ENCODE measurements around the gene MAPK8.

The MAPK8 gene

GRCh38 chr10:48466611-48467240, 160.2 kb downstream of the MAPK8 start:
- H3K4me1 Mint-ChIP-seq (ENCODE audit: low read depth) = no peaks in the 10 kb centered on the region

GRCh38 chr10:48467669-48468068, 161.2 kb downstream of the MAPK8 start:
- H3K4me3 Mint-ChIP-seq = no peak overlapping the region
- H3K27ac Mint-ChIP-seq = no peak overlapping the region
- no peaks in the 10 kb centered on the region for H3K4me1 Mint-ChIP-seq (ENCODE audit: low read depth)
- no peaks in the 10 kb centered on the region for H3K27me3 Mint-ChIP-seq
- no peaks in the 10 kb centered on the region for H3K36me3 Mint-ChIP-seq (ENCODE audit: low read depth)
- H3K9me3 Mint-ChIP-seq = no peaks in the 10 kb centered on the region

More at GRCh38 chr10:48466611-48467240, 160.2 kb downstream of the MAPK8 start:
- Mint-ChIP-seq H3K4me3 (no peak overlapping the region), H3K27ac (no peak overlapping the region), H3K27me3 (no peaks in the 10 kb centered on the region), H3K36me3 (ENCODE audit: low read depth) (no peaks in the 10 kb centered on the region), H3K9me3 (no peaks in the 10 kb centered on the region)

GRCh38 chr10:48468130-48468790, 161.8 kb downstream of the MAPK8 start:
- no peak overlapping the region for H3K4me3 Mint-ChIP-seq
- no peaks in the 10 kb centered on the region for H3K36me3 Mint-ChIP-seq (ENCODE audit: low read depth)
- no peaks in the 10 kb centered on the region for H3K27me3 Mint-ChIP-seq
- no peak overlapping the region for H3K27ac Mint-ChIP-seq
- H3K9me3 Mint-ChIP-seq = no peaks in the 10 kb centered on the region
- no peaks in the 10 kb centered on the region for H3K4me1 Mint-ChIP-seq (ENCODE audit: low read depth)

GRCh38 chr10:48468866-48469511, 162.5 kb downstream of the MAPK8 start:
- Mint-ChIP-seq H3K4me3 (no peak overlapping the region), H3K9me3 (no peaks in the 10 kb centered on the region), H3K27me3 (no peaks in the 10 kb centered on the region), H3K27ac (no peak overlapping the region), H3K36me3 (ENCODE audit: low read depth) (no peaks in the 10 kb centered on the region), H3K4me1 (ENCODE audit: low read depth) (no peaks in the 10 kb centered on the region)

GRCh38 chr10:48469516-48470020, 163.1 kb downstream of the MAPK8 start:
- Mint-ChIP-seq H3K27me3 (no peaks in the 10 kb centered on the region), H3K9me3 (no peaks in the 10 kb centered on the region), H3K4me1 (ENCODE audit: low read depth) (no peaks in the 10 kb centered on the region), H3K36me3 (ENCODE audit: low read depth) (no peaks in the 10 kb centered on the region), H3K4me3 (no peak overlapping the region), H3K27ac (no peak overlapping the region)

- Mint-ChIP-seq H3K9me3 (no peaks in the 10 kb centered on the region), H3K27ac (no peak overlapping the region), H3K27me3 (no peaks in the 10 kb centered on the region), H3K4me3 (no peak overlapping the region), H3K4me1 (ENCODE audit: low read depth) (no peaks in the 10 kb centered on the region), H3K36me3 (ENCODE audit: low read depth) (no peaks in the 10 kb centered on the region)
These were observed 163.8 kb downstream of the MAPK8 start for GRCh38 chr10:48470115-48470892.

GRCh38 chr10:48470893-48471805, 164.7 kb downstream of the MAPK8 start:
- Mint-ChIP-seq H3K4me1 (ENCODE audit: low read depth) (no peaks in the 10 kb centered on the region), H3K9me3 (no peaks in the 10 kb centered on the region), H3K36me3 (ENCODE audit: low read depth) (no peaks in the 10 kb centered on the region), H3K4me3 (no peak overlapping the region), H3K27ac (no peak overlapping the region), H3K27me3 (no peaks in the 10 kb centered on the region)

GRCh38 chr10:48472501-48473069, 166.1 kb downstream of the MAPK8 start:
- H3K36me3 Mint-ChIP-seq (ENCODE audit: low read depth) = no peaks in the 10 kb centered on the region
- no peaks in the 10 kb centered on the region for H3K4me1 Mint-ChIP-seq (ENCODE audit: low read depth)
- H3K4me3 Mint-ChIP-seq = no peak overlapping the region
- H3K27me3 Mint-ChIP-seq = no peaks in the 10 kb centered on the region
- H3K27ac Mint-ChIP-seq = no peak overlapping the region
- H3K9me3 Mint-ChIP-seq = no peaks in the 10 kb centered on the region

- Mint-ChIP-seq H3K4me1 (ENCODE audit: low read depth) (no peaks in the 10 kb centered on the region), H3K36me3 (ENCODE audit: low read depth) (no peaks in the 10 kb centered on the region), H3K9me3 (no peaks in the 10 kb centered on the region), H3K27ac (no peak overlapping the region), H3K27me3 (no peaks in the 10 kb centered on the region), H3K4me3 (no peak overlapping the region)
These were observed 167.2 kb downstream of the MAPK8 start for GRCh38 chr10:48473704-48474103.

- Mint-ChIP-seq H3K4me3 (no peak overlapping the region), H3K9me3 (no peaks in the 10 kb centered on the region), H3K27ac (no peak overlapping the region), H3K4me1 (ENCODE audit: low read depth) (no peaks in the 10 kb centered on the region), H3K27me3 (no peaks in the 10 kb centered on the region), H3K36me3 (ENCODE audit: low read depth) (no peaks in the 10 kb centered on the region)
These were observed 168.4 kb downstream of the MAPK8 start for GRCh38 chr10:48474765-48475365.

- no peaks in the 10 kb centered on the region for H3K27me3 Mint-ChIP-seq
- no peak overlapping the region for H3K27ac Mint-ChIP-seq
- H3K36me3 Mint-ChIP-seq (ENCODE audit: low read depth) = no peaks in the 10 kb centered on the region
- H3K9me3 Mint-ChIP-seq = no peaks in the 10 kb centered on the region
- no peaks in the 10 kb centered on the region for H3K4me1 Mint-ChIP-seq (ENCODE audit: low read depth)
- H3K4me3 Mint-ChIP-seq = no peak overlapping the region
These were observed 169.4 kb downstream of the MAPK8 start for GRCh38 chr10:48475943-48476278.

- no peak overlapping the region for H3K4me3 Mint-ChIP-seq
- H3K36me3 Mint-ChIP-seq (ENCODE audit: low read depth) = no peaks in the 10 kb centered on the region
- H3K9me3 Mint-ChIP-seq = no peaks in the 10 kb centered on the region
- no peaks in the 10 kb centered on the region for H3K4me1 Mint-ChIP-seq (ENCODE audit: low read depth)
- no peaks in the 10 kb centered on the region for H3K27me3 Mint-ChIP-seq
- no peak overlapping the region for H3K27ac Mint-ChIP-seq
These were observed 170.0 kb downstream of the MAPK8 start for GRCh38 chr10:48476279-48476982.

GRCh38 chr10:48477141-48477540, 170.7 kb downstream of the MAPK8 start:
- H3K27me3 Mint-ChIP-seq = no peaks in the 10 kb centered on the region
- H3K9me3 Mint-ChIP-seq = no peaks in the 10 kb centered on the region
- H3K4me1 Mint-ChIP-seq (ENCODE audit: low read depth) = no peaks in the 10 kb centered on the region
- no peak overlapping the region for H3K27ac Mint-ChIP-seq
- H3K4me3 Mint-ChIP-seq = no peak overlapping the region
- no peaks in the 10 kb centered on the region for H3K36me3 Mint-ChIP-seq (ENCODE audit: low read depth)

Measured in stimulated activated naive CD8-positive, alpha-beta T cell treated with anti-CD3 and anti-CD28 coated beads, Interleukin-15, Interleukin-2, amounts not matched to agents 100 ng/mL and 50 ng/mL, for 24 hours (primary cell).